HepG2 (cell line): Measurements from ENCODE around the gene CNOT10. TPM values are rescaled to one million over a fixed set of nuclear protein-coding genes. Genes with fewer than 3 reads are reported as not detected.

Source experiments
- AGO2 ChIP-seq: fragments of 200-400 bp; formaldehyde crosslinking; optimal IDR thresholded peaks from 2 replicates; pipeline ENCODE3; 2017; ENCODE audit warnings: mild to moderate bottlenecking, low read depth, low read length, moderate library complexity
- ARID5B ChIP-seq: IDR thresholded peaks from 2 replicates; pipeline ENCODE4 v1.4.0; 2020; ENCODE audit warnings: mild to moderate bottlenecking, missing genetic modification reagents
- ATM ChIP-seq: fragments of 450-650 bp; IDR thresholded peaks from 2 replicates; pipeline ENCODE4 v1.7.1; 2017; ENCODE audit warnings: mild to moderate bottlenecking, borderline replicate concordance
- BRD4 ChIP-seq: sonication (generic); formaldehyde crosslinking; IDR thresholded peaks from 2 replicates; pipeline ENCODE4 v1.4.0; 2020; ENCODE audit warnings: missing genetic modification reagents
- CEBPB ChIP-seq: IDR thresholded peaks from 2 replicates; pipeline ENCODE4 v1.6.1; 2011; ENCODE audit warnings: low read depth, low read length, improper control_type of control experiment, borderline replicate concordance
- FOXA1 ChIP-seq, 2 experiments: fragments of 450-650 bp in 1 of 2; sonication (generic) in 1 of 2; formaldehyde crosslinking in 1 of 2; IDR thresholded peaks; 2 replicates each; pipeline versions ENCODE4 v1.4.0 to v1.6.1; 2016 to 2020; ENCODE audit warnings: missing genetic modification reagents in 1 of 2
- GPBP1L1 ChIP-seq: sonication (generic); formaldehyde crosslinking; IDR thresholded peaks from 2 replicates; pipeline ENCODE4 v1.5.0; 2020; ENCODE audit warnings: mild to moderate bottlenecking, missing genetic modification reagents
- HDAC2 ChIP-seq: sonication (generic); formaldehyde crosslinking; IDR thresholded peaks from 2 replicates; pipeline ENCODE4 v1.4.0; 2020; ENCODE audit warnings: missing genetic modification reagents
- KDM4B ChIP-seq: sonication (generic); formaldehyde crosslinking; IDR thresholded peaks from 2 replicates; pipeline ENCODE4 v1.4.0; 2020; ENCODE audit warnings: missing genetic modification reagents
- LCORL ChIP-seq, 2 experiments: fragments of 450-650 bp in 1 of 2; sonication (generic) in 1 of 2; formaldehyde crosslinking in 1 of 2; IDR thresholded peaks; 2 replicates each; pipeline versions ENCODE4 v1.5.0 to v1.6.1; 2017 to 2020; ENCODE audit warnings: antibody characterized with exemption in 1 of 2, missing genetic modification reagents in 1 of 2
- MAZ ChIP-seq, 2 experiments: sonication (generic) in 1 of 2; formaldehyde crosslinking in 1 of 2; IDR thresholded peaks; 2 replicates each; pipeline versions ENCODE4 v1.5.0 to v1.6.1; 2012 to 2020; ENCODE audit warnings: low read depth in 2 of 2, mild to moderate bottlenecking in 2 of 2, borderline replicate concordance in 1 of 2, improper control_type of control experiment in 1 of 2, low read length in 1 of 2, missing genetic modification reagents in 1 of 2, moderate library complexity in 1 of 2
- NFKB2 ChIP-seq: sonication (generic); formaldehyde crosslinking; IDR thresholded peaks from 2 replicates; pipeline ENCODE4 v1.4.0; 2020; ENCODE audit warnings: missing genetic modification reagents, borderline replicate concordance
- SMARCE1 ChIP-seq: fragments of 450-650 bp; IDR thresholded peaks from 2 replicates; pipeline ENCODE4 v1.6.1; 2017; ENCODE audit warnings: borderline replicate concordance
- SNAPC5 ChIP-seq: sonication (generic); formaldehyde crosslinking; IDR thresholded peaks from 2 replicates; pipeline ENCODE4 v1.8.1; 2023; ENCODE audit warnings: mild to moderate bottlenecking, missing genetic modification reagents, borderline replicate concordance
- SOX5 ChIP-seq: IDR thresholded peaks from 2 replicates; pipeline ENCODE4 v1.6.1; 2016; ENCODE audit warnings: borderline replicate concordance
- SP4 ChIP-seq: sonication (generic); formaldehyde crosslinking; IDR thresholded peaks from 2 replicates; pipeline ENCODE4 v1.8.1; 2023; ENCODE audit warnings: mild to moderate bottlenecking, missing genetic modification reagents
- THAP8 ChIP-seq: sonication (generic); formaldehyde crosslinking; IDR thresholded peaks from 2 replicates; pipeline ENCODE4 v1.5.1; 2020; ENCODE audit warnings: missing genetic modification reagents, mild to moderate bottlenecking, borderline replicate concordance
- YEATS4 ChIP-seq: sonication (generic); formaldehyde crosslinking; IDR thresholded peaks from 2 replicates; pipeline ENCODE4 v1.4.0; 2020; ENCODE audit warnings: missing genetic modification reagents, borderline replicate concordance
- ZIK1 ChIP-seq: sonication (generic); formaldehyde crosslinking; IDR thresholded peaks from 2 replicates; pipeline ENCODE4 v1.5.0; 2020; ENCODE audit warnings: mild to moderate bottlenecking, low read depth, missing genetic modification reagents, borderline replicate concordance
- ZNF136 ChIP-seq: sonication (generic); formaldehyde crosslinking; IDR thresholded peaks from 2 replicates; pipeline ENCODE4 v1.8.1; 2022; ENCODE audit warnings: low read depth, mild to moderate bottlenecking, moderate library complexity, missing genetic modification reagents
- ZNF333 ChIP-seq: sonication (generic); formaldehyde crosslinking; IDR thresholded peaks from 2 replicates; pipeline ENCODE4 v1.4.0; 2020; ENCODE audit warnings: mild to moderate bottlenecking, missing genetic modification reagents, borderline replicate concordance
- ZNF430 ChIP-seq: sonication (generic); formaldehyde crosslinking; IDR thresholded peaks from 2 replicates; pipeline ENCODE4 v1.9.0; 2021; ENCODE audit warnings: mild to moderate bottlenecking, missing genetic modification reagents
- ZNF709 ChIP-seq: sonication (generic); formaldehyde crosslinking; IDR thresholded peaks from 2 replicates; pipeline ENCODE4 v1.5.0; 2020; ENCODE audit warnings: mild to moderate bottlenecking, missing genetic modification reagents
- ZSCAN21 ChIP-seq: sonication (generic); formaldehyde crosslinking; IDR thresholded peaks from 2 replicates; pipeline ENCODE4 v1.8.0; 2022; ENCODE audit warnings: mild to moderate bottlenecking, missing genetic modification reagents, moderate library complexity, borderline replicate concordance
- polyA plus RNA-seq, 8 experiments: library from polyadenylated mRNA; depleted of rRNA in 3 of 8; stranded (reverse) in 7 of 8; unstranded in 1 of 8; fragments of >200 nt; fragmentation: Illumina TruSeq in 4 of 8; extraction: Trizol in 4 of 8; gene quantifications; 2 replicates each; pipeline versions ENCODE4 v1.2.1 to v1.2.3, GENCODE V29; 2011 to 2016; ENCODE audit warnings: low read depth in 4 of 8, missing spikeins in 1 of 8, mixed read lengths in 1 of 8; ENCODE audit not compliant: insufficient read depth in 1 of 8
- total RNA-seq, 5 experiments: library from RNA; depleted of rRNA; stranded (reverse); fragments of >200 nt; fragmentation: Illumina TruSeq; extraction: Trizol; gene quantifications; 2 replicates each; pipeline ENCODE4 v1.2.3, GENCODE V29; 2016; ENCODE audit warnings: low read depth in 1 of 5

Gene CNOT10
- total and polyA plus RNA-seq, 2 of the 13 experiments (the other 11 are each of a cell fraction or from before 2014, with no cell fraction given): 21.2 to 34.1 TPM

- TF ChIP-seq SNAPC5 (CRISPR knock-in tag) (0 out of 2 replicates have a peak, but pooled peaks have one; percentile 29), AGO2 (no peak), CEBPB (peak; percentile 68; the same call in 1 of the 2 replicates), SP4 (no peak), KDM4B (CRISPR knock-in tag) (no peak), SOX5 (peak; percentile 47; the same call in 1 of the 2 replicates), ARID5B (peak; percentile 66; the same call in 1 of the 2 replicates), ZNF333 (CRISPR knock-in tag) (no peak), HDAC2 (CRISPR knock-in tag) (peak; percentile 52; the same call in 1 of the 2 replicates), MAZ (IDR thresholded peaks at IDR 0.05; ENCODE audit: borderline replicate concordance, low read depth, low read length) (no peak), MAZ (CRISPR knock-in tag; IDR thresholded peaks at IDR 0.05; ENCODE audit: low read depth) (no peak), THAP8 (CRISPR knock-in tag) (no peak), LCORL (IDR thresholded peaks at IDR 0.05) (peak; percentile 84; the same call in 1 of the 2 replicates), LCORL (CRISPR knock-in tag; IDR thresholded peaks at IDR 0.05) (no peak), GPBP1L1 (CRISPR knock-in tag) (no peak), FOXA1 (IDR thresholded peaks at IDR 0.05) (no peak), FOXA1 (CRISPR knock-in tag; IDR thresholded peaks at IDR 0.05) (no peak), ATM (peak; percentile 90; the same call in 1 of the 2 replicates), SMARCE1 (no peak), ZSCAN21 (CRISPR knock-in tag) (no peak), YEATS4 (no peak), BRD4 (CRISPR knock-in tag) (no peak), ZIK1 (no peak), ZNF136 (no peak), ZNF709 (CRISPR knock-in tag) (no peak), ZNF430 (no peak), NFKB2 (CRISPR knock-in tag) (no peak)
These were observed 18.5 kb downstream of the CNOT10 start (continued) for GRCh38 chr3:32703491-32703972.
